Testis (tissue), 3 donors: Measurements from ENCODE around the gene PAXIP1. TPM values are rescaled to one million over a fixed set of nuclear protein-coding genes. Genes with fewer than 3 reads are reported as not detected.

Source experiments
- DNase-seq: peaks from one replicate; pipeline ENCODE4 v3.0.0-alpha.2; 2019
- H3K27ac ChIP-seq, 2 donors: fragments of 200-600 bp; sonication (generic); one replicate each; pipeline ENCODE4 v1.5.1; 2019
- H3K27me3 ChIP-seq: fragments of 200-600 bp; sonication (generic); one replicate; pipeline ENCODE4 v1.5.1; 2019
- H3K36me3 ChIP-seq: fragments of 200-600 bp; sonication (generic); one replicate; pipeline ENCODE4 v1.5.1; 2017; ENCODE audit warnings: low read depth; ENCODE audit errors: missing control alignments
- H3K4me1 ChIP-seq: fragments of 200-600 bp; sonication (generic); one replicate; pipeline ENCODE4 v1.5.1; 2019
- H3K4me3 ChIP-seq, 2 donors: fragments of 200-600 bp; sonication (generic); one replicate each; pipeline ENCODE4 v1.5.1; 2017 to 2019
- H3K9me3 ChIP-seq: fragments of 200-600 bp; sonication (generic); one replicate; pipeline ENCODE4 v1.5.1; 2017
- POLR2A ChIP-seq: fragments of 450-650 bp; IDR thresholded peaks from one replicate; pipeline ENCODE4 v1.6.1; 2017; ENCODE audit warnings: antibody characterized with exemption, mild to moderate bottlenecking, moderate library complexity
- WGBS, 2 donors: methylation state at CpG; one replicate each; pipeline ENCODE4 v1.1.5; 2018; 5-methylcytosine and 5-hydroxymethylcytosine counted together
- intact Hi-C: fragments of 100-400 bp; cut with DNase I; formaldehyde crosslinking; loops from one replicate; pipeline ENCODE4 v1.15.1; 2023; ENCODE audit warnings: low total_unique reads
- polyA plus RNA-seq: library from polyadenylated mRNA; stranded (reverse); fragments of 350-450 nt; fragmentation: Illumina TruSeq; extraction: RNeasy Lipid Tissue Mini Kit (QIAGEN cat#74804); gene quantifications from one replicate; pipeline ENCODE4 v1.2.3, GENCODE V29; 2014; ENCODE audit warnings: low read depth, low replicate concordance; ENCODE audit not compliant: insufficient read depth
- total RNA-seq, 2 donors: library from RNA; depleted of rRNA; stranded (reverse); fragments of >200 nt; gene quantifications; one replicate each; pipeline ENCODE4 v1.2.3, GENCODE V29; 2016
- TF ChIP-seq, protein P1 (sequence below), 3 experiments: fragments of 450-650 bp in 2 of 3; fragments of 200-600 bp in 1 of 3; sonication (generic) in 1 of 3; IDR thresholded peaks; one replicate each; pipeline ENCODE4 v1.5.1; 2016 to 2019; ENCODE audit warnings: antibody characterized with exemption in 3 of 3, mild to moderate bottlenecking in 2 of 3, moderate library complexity in 1 of 3

The PAXIP1 gene
- total and polyA plus RNA-seq, 3 donors from 2014 or later, result 24.2 to 39.4 (median 37.2) TPM

- Histone ChIP-seq H3K4me1 (no peaks in the 10 kb centered on the region), H3K27me3 (no peaks in the 10 kb centered on the region), H3K4me3 (no peak overlapping the region), H3K27ac (no peak overlapping the region), H3K36me3 (no peaks in the 10 kb centered on the region), H3K9me3 (no peaks in the 10 kb centered on the region)
- no peak for DNase-seq
- TF ChIP-seq, protein P1, sequence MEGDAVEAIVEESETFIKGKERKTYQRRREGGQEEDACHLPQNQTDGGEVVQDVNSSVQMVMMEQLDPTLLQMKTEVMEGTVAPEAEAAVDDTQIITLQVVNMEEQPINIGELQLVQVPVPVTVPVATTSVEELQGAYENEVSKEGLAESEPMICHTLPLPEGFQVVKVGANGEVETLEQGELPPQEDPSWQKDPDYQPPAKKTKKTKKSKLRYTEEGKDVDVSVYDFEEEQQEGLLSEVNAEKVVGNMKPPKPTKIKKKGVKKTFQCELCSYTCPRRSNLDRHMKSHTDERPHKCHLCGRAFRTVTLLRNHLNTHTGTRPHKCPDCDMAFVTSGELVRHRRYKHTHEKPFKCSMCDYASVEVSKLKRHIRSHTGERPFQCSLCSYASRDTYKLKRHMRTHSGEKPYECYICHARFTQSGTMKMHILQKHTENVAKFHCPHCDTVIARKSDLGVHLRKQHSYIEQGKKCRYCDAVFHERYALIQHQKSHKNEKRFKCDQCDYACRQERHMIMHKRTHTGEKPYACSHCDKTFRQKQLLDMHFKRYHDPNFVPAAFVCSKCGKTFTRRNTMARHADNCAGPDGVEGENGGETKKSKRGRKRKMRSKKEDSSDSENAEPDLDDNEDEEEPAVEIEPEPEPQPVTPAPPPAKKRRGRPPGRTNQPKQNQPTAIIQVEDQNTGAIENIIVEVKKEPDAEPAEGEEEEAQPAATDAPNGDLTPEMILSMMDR (IDR thresholded peaks at IDR 0.05), result no peak
- TF ChIP-seq POLR2A, result no peak
- WGBS, 2 donors, result 88% methylated on average over 8 to 10 of the region's 10 CpGs
- intact Hi-C loops, result no loop called here
Measured at GRCh38 chr7:154997840-154998370, 5.0 kb downstream of the PAXIP1 start.

GRCh38 chr7:154996756-154997155 lies 6.2 kb downstream of the PAXIP1 start:
- no peaks in the 10 kb centered on the region for H3K4me1 ChIP-seq
- intact Hi-C loops, result no loop called here
- H3K27me3 ChIP-seq, result no peaks in the 10 kb centered on the region
- 96 to 98% methylated on average over 4 of the region's 4 CpGs for WGBS, 2 donors
- TF ChIP-seq, protein P1 (IDR thresholded peaks at IDR 0.05), result no peak
- no peak for TF ChIP-seq POLR2A
- H3K36me3 ChIP-seq, result no peaks in the 10 kb centered on the region
- H3K9me3 ChIP-seq, result no peaks in the 10 kb centered on the region
- H3K27ac ChIP-seq, result no peak overlapping the region
- H3K4me3 ChIP-seq, result no peak overlapping the region
- no peak for DNase-seq

GRCh38 chr7:154996101-154996500 lies 6.8 kb downstream of the PAXIP1 start:
- intact Hi-C loops, result no loop called here
- H3K4me3 ChIP-seq, result no peak overlapping the region
- H3K9me3 ChIP-seq, result no peaks in the 10 kb centered on the region
- no peak for TF ChIP-seq POLR2A
- TF ChIP-seq, protein P1 (IDR thresholded peaks at IDR 0.05), result no peak
- H3K27me3 ChIP-seq, result no peaks in the 10 kb centered on the region
- H3K36me3 ChIP-seq, result no peaks in the 10 kb centered on the region
- H3K27ac ChIP-seq, result no peak overlapping the region
- DNase-seq, result no peak
- WGBS, 2 donors, result 89 to 92% methylated on average over 1 of the region's 1 CpG
- H3K4me1 ChIP-seq, result no peaks in the 10 kb centered on the region

GRCh38 chr7:154994996-154995395 lies 7.9 kb downstream of the PAXIP1 start:
- Histone ChIP-seq H3K27ac (no peak overlapping the region), H3K9me3 (no peaks in the 10 kb centered on the region), H3K4me3 (no peak overlapping the region), H3K36me3 (no peaks in the 10 kb centered on the region), H3K4me1 (no peaks in the 10 kb centered on the region), H3K27me3 (no peaks in the 10 kb centered on the region)
- TF ChIP-seq POLR2A, result no peak
- TF ChIP-seq, protein P1 (IDR thresholded peaks at IDR 0.05), result no peak
- intact Hi-C loops, result no loop called here
- 74 to 92% methylated on average over 2 of the region's 2 CpGs for WGBS, 2 donors
- DNase-seq, result no peak

GRCh38 chr7:154990964-154991540 lies 11.9 kb downstream of the PAXIP1 start:
- no peak for TF ChIP-seq POLR2A
- TF ChIP-seq, protein P1 (IDR thresholded peaks at IDR 0.05), result no peak
- Histone ChIP-seq H3K4me1 (no peaks in the 10 kb centered on the region), H3K27me3 (no peaks in the 10 kb centered on the region), H3K9me3 (no peaks in the 10 kb centered on the region), H3K27ac (no peak overlapping the region), H3K4me3 (no peak overlapping the region), H3K36me3 (no peaks in the 10 kb centered on the region)
- WGBS, 2 donors, result 75 to 78% methylated on average over 3 of the region's 3 CpGs
- no peak for DNase-seq
- intact Hi-C loops, result no loop called here
